Mammary epithelial cell (primary cell): ENCODE data around the gene FOXN4.

Source experiments
- EZH2 ChIP-seq: IDR thresholded peaks from 2 replicates; pipeline ENCODE4 v1.6.1; 2012; ENCODE audit warnings: low read length, inconsistent platforms, borderline replicate concordance
- TF ChIP-seq, protein P1 (sequence below), 2 donors: IDR thresholded peaks in 1 of 2; conservative IDR thresholded peaks in 1 of 2; 2 replicates each; pipeline ENCODE4 v1.5.1; 2011 to 2012; ENCODE audit warnings: inconsistent platforms in 2 of 2, low read length in 2 of 2, mild to moderate bottlenecking in 2 of 2, control low read depth in 1 of 2, low read depth in 1 of 2; ENCODE audit not compliant: insufficient read depth in 1 of 2; ENCODE audit errors: extremely low read depth in 1 of 2

DNA sequence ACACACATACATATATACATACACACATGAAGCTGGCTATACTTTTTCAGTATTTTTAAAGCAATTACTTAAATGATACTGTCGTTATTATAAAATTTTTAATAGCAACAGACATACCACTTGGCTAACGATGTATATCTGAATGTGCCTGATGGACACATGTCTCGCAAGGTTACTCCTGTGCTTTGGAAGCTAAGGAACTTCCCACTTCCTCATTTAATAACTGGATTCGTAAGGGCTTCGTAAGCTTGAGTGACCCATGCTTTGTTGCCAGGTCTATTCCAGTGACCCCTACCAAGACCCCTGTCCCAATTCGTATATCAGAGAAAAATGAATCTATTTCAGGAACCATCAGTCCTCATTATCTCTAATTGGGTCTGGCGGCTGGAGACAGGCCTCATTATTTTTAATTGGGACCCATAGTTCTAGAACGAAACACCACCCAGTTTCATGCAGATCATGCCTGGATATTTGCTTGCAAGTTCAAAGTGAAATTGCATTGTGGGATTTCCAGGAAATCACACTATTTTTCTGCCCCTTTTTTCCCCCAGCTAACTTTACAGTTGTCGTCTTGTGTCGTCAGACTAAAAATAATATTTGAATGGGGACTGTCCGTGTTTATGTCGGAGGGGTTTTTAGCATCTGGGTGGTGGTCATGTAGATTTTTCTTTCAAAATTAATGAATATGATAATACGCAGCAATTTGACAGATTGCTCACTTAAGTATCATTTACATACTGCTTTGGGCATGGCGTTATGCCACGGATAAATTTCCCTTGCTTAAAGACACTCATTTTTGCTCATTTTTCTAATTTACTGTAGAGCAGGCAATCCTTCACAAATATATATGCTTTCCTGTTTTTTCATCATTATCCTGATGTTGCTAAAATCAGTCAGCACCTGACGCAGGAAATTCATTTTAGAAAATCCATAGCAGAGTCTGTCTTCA, 21.5 kb upstream of the FOXN4 start:
- TF ChIP-seq, protein P1, sequence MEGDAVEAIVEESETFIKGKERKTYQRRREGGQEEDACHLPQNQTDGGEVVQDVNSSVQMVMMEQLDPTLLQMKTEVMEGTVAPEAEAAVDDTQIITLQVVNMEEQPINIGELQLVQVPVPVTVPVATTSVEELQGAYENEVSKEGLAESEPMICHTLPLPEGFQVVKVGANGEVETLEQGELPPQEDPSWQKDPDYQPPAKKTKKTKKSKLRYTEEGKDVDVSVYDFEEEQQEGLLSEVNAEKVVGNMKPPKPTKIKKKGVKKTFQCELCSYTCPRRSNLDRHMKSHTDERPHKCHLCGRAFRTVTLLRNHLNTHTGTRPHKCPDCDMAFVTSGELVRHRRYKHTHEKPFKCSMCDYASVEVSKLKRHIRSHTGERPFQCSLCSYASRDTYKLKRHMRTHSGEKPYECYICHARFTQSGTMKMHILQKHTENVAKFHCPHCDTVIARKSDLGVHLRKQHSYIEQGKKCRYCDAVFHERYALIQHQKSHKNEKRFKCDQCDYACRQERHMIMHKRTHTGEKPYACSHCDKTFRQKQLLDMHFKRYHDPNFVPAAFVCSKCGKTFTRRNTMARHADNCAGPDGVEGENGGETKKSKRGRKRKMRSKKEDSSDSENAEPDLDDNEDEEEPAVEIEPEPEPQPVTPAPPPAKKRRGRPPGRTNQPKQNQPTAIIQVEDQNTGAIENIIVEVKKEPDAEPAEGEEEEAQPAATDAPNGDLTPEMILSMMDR (conservative IDR thresholded peaks at IDR 0.05 in 1 of 2, IDR thresholded peaks at IDR 0.05 in 1 of 2; ENCODE audit: extremely low read depth in 1 of 2, insufficient read depth in 1 of 2, low read depth in 1 of 2, low read length in 2 of 2), result no peak
- no peak for TF ChIP-seq EZH2
